GM18526 (cell line): ENCODE data around the gene EBLN2.

Source experiments
- POLR2A ChIP-seq: IDR thresholded peaks from 3 replicates; pipeline ENCODE4 v1.6.1; 2011; ENCODE audit not compliant: insufficient read length; ENCODE audit errors: extremely low read depth

The EBLN2 gene

DNA sequence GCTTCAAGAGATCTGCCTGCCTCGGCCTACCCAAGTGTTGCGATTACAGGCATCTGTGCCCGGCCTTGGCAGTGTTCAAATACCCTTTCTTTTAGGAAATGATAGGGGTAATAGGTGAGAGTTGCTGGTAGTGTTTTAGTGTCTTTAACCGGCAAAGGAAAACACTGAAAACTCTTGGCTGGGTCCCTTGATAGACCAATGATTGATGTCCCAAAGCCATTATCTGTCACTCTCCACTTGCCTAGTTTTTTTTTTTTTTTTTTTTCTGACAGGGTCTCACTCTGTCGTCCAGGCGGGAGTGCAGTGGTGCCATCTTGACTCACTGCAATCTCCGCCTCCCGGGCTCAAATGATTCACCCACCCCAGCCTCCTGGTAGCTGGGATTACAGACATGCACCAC lies 19.7 kb downstream of the EBLN2 start:
- TF ChIP-seq POLR2A = no peak

GRCh38 chr3:73084170-73084569 lies 22.7 kb downstream of the EBLN2 start:
- TF ChIP-seq POLR2A = no peak

GRCh38 chr3:73086071-73086494 lies 24.6 kb downstream of the EBLN2 start:
- TF ChIP-seq POLR2A = no peak

GRCh38 chr3:73094129-73094528 lies 32.7 kb downstream of the EBLN2 start:
- TF ChIP-seq POLR2A = no peak

- TF ChIP-seq POLR2A = no peak
Measured at GRCh38 chr3:73094951-73095350, 33.5 kb downstream of the EBLN2 start.

DNA sequence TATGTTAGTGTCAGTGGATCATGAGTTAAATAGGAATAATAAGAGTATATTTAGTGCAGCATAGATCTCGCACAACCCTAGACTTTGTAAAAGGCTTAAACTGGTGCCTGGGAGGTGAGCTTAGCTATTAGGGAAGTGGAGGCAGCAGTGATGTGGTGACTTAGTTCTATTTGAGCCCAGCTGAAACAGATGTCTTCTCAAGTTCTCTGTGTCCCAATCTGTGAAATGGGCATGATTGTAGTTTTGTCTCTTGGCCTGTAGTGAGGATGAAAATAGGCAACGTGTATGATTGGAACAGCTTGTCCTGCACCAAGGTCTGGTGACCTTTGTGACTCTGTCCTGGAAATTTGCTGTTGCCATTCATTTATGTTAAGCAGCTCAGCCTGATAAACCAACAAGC lies 34.7 kb downstream of the EBLN2 start:
- no peak for TF ChIP-seq POLR2A

DNA sequence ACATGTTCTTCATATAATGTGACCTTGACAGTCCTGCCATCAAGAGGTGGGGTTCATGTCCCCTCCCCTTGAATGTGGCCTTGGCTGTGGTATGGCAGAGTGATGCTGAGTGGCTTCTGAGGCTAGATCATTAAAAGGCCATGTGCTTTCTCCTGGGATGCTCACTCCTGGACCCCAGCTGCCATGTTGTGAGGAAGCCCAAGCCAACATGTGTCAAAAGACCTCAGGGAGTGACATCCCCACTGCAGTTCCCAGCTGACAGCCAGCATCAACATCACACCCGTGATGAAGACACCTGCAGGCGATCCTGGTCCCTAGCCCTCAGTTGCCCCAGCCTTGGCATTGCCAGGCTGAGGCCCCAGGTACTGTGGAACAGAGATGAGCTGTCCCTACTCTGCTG lies 36.6 kb downstream of the EBLN2 start:
- TF ChIP-seq POLR2A = no peak

DNA sequence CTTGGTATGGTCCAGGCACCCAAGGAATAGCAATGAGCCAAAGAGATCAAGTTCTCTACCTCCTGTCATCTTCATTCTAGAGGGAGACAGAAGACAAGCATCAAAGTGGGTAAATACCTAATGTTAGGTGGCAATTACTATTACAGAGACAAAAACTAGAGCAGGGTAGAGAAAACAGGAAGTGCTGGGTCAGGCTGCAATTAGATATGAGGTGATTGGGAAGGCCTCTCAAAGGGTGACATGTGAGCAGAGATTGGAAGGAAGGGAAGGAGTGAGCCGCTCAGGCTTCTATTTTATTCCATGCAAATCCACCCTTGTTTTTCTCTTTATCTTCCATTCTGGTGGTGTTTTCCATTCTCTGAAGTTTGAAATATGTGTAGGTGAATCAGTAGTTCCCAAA lies 37.4 kb downstream of the EBLN2 start:
- TF ChIP-seq POLR2A = no peak

DNA sequence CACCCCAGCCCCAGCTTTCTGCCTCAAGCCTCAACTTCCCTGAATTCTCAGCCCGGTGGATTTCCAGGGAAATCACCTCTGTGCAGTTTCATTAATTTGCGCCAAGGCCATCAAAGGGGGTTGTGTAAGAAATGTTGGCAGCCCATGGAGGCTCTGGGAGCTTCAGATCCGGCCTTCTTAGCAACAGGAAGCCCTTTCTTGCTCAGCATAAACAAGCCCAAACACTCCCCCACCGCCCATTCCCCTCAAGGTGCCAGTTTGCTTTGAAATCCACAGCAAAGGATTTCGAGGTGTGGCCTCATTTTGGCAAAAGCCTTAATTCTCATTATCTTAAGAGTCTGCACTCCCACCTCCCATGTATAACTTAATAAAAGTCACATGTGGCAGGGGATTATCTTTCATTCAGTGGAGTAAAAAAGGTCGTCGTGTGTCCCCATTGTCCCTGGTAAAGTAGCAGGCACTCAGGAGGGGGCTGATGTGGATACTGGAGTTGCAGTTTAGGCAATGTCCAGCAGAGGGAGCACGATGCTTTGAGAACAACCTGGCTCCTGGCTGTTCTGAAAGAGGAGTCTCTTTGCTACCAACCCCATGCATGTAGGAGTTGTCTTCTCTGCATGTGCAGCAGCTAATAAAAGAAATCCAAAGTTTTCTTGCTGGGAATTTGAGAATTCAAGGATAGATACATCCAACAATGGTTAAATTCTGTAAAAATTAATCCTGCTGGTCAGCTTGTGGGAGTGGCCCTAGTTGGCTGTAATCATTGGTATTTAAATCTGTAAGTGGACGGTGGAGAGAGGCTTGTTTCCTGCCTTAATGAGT lies 39.5 kb downstream of the EBLN2 start:
- no peak for TF ChIP-seq POLR2A

DNA sequence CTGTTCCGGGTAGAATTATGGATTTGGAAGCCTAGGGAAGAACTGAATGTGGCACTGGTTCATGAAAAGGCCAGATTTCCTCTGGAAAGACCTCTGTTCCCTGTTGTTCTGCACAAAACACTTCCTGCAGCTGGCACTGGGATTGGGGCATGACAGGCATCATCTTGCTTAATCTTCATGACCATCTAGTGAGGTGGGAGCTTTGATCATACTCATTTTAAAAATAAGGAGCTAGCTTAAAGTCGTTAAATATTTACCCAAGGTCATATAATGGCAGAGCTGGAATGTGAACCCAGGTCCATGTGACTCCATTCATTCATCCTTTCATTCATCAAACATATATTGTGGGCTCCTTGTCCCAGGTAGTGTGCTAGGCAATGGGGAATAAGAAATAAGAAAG lies 40.4 kb downstream of the EBLN2 start:
- no peak for TF ChIP-seq POLR2A

DNA sequence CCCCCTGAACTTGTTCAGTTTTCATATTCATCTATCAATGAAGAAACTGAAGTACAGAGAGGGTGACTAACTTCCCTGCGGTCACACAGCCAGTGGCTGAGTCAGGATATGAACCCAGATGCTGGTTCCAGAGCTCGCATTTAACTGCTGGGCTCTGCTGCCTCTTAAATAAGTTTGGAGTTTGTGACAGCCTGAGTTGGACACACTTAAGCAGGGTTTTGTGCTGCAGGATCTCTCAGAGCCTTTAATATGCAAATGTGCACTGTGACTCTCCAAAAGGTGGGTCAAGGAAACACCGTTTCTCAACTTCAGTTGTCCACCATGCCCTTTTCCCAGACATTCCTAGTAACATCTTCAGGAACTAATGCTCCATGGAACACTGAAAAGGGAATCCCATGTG lies 45.8 kb downstream of the EBLN2 start:
- TF ChIP-seq POLR2A = no peak

- TF ChIP-seq POLR2A = no peak
Measured at GRCh38 chr3:73107676-73108187, 46.3 kb downstream of the EBLN2 start.

DNA sequence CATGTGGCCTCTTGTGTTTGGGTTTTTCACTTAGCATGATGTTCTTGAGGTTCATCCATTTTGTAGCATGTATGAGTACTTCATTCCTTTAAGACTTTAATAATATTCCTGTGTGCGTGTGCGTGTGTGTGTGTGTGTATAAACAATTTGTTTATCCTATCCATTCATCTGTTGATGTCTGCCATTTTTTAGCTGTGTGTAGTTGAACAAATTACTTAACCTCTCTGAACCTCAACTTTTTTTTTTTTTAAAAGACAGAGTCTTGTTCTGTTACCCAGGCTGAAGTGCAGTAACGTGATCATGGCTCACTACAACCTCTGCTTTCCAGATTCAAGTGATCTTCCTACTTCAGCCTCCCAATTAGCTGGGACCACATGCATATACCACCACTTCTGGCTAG lies 47.3 kb downstream of the EBLN2 start:
- TF ChIP-seq POLR2A = no peak

DNA sequence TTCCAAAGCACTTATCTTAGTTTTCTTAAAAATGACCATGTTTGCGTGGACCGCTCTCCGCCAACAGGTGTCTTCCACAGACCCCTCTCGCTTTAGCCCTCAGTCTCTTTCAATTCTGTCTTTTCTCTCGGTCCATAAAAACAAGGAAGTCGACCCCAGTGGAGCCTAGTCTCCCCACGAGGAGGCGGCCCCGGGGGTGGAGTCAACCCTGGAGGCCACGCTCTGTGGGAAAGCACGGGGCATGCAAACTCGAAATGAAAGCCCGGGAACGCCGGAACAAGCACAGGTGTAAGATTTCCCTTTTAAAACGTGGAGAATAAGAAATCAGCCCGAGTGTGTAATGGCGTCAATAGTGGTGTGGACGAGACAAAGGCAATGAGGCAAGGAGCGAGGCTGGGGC lies 49.1 kb downstream of the EBLN2 start:
- TF ChIP-seq POLR2A = no peak
